HG03432 (cell line): Measurements from ENCODE around the gene LPXN.
A peak's percentile ranks its signal among the peaks of the same experiment; 100 is the strongest.

Experiments
- ATAC-seq: cut with Tn5 transposase; IDR thresholded peaks from one replicate; pipeline ENCODE4 v1.9.1; 2021; ENCODE audit warnings: mild to moderate bottlenecking, moderate library complexity; ENCODE audit not compliant: unreplicated experiment

The LPXN gene

GRCh38 chr11:58525037-58525614, 50.5 kb downstream of the LPXN start:
- ATAC-seq, result peak; percentile 89

GRCh38 chr11:58524232-58525036, 51.2 kb downstream of the LPXN start:
- ATAC-seq, result peak; percentile 44

- ATAC-seq, result peak; percentile 75
These were observed 61.8 kb downstream of the LPXN start for GRCh38 chr11:58513747-58514367.

DNA sequence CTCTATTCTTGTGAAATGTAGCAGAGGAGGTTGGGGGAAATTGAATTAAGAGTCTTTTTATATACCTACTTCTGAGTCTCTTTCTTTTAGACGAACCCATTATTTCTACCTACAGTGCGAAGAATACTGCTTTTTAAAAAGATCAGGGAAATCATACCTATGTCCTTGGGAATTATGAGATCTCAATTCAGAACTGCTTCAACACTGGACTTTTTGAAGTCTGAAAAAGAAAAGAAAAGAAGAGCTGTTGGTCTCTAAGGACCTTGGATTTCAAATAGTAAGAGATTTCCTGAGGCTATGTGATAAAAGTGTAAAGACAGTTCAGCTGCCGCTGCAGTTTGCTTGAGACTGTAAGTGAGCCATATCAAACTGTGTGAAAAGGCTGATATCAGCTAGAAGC, 64.0 kb downstream of the LPXN start:
- ATAC-seq, result no peak

DNA sequence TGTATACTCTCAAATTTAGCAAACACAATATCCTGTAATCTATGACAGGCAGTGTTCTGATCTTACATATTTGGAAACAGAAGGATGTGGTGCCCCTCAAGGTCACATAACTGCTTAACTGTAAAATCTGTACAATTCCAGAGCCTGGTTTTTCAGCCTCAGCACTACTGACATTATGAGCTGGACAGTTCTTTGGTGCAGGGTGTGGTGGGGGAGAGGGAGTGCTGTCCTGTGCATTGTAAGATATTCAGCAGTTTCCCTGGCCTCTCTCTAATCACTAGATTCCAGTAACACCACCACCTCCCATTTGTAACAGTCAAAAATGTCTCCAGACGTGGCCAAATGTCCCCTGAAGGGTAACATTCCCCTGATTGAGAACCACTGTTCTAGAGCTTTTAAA, 65.9 kb downstream of the LPXN start:
- no peak for ATAC-seq

DNA sequence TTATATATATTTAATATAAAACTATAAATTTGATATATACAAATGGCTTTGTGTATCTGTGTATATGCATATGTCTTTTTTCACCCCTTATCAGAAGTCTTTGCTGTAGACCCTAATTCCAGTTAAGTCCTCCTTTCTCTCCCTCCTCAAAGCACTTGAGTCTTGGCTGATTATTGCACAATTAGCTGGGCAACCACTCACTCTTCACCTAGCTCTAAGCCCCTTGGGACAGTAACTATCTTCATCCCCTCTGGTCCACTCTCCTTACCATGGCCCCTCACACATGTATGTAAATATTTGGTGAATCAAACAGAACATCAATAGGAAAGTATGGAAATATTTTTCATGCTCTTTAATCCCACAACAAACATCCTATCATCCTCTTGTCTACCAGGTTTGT, 66.8 kb downstream of the LPXN start:
- ATAC-seq, result no peak

DNA sequence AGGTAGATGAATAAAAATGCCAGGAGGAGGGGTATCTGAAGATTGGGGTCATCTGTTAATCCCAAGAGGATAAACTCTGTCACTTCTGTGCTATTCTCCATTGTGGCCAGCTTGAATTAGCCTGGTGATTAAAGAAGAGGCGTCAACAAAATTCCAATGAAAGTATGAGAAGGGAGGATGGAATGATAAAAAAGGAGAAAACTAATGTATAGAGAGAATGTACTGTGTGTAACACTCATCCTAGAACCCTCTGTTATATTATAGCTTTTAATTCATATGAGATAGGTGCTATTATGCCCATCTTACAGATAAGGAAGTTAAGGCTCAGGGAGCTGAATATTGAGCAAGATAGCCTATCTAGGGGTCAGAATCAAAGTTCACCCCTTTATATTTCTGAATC, 67.7 kb downstream of the LPXN start, which contains the start of gene OR5B21:
OR5B21 (minus strand) TSS at position 101 of the 400 bp plus-strand sequence; CDS start at position 101, 0 bp downstream.
- ATAC-seq, result no peak

GRCh38 chr11:58507355-58507754, 68.3 kb downstream of the LPXN start:
- ATAC-seq, result no peak

DNA sequence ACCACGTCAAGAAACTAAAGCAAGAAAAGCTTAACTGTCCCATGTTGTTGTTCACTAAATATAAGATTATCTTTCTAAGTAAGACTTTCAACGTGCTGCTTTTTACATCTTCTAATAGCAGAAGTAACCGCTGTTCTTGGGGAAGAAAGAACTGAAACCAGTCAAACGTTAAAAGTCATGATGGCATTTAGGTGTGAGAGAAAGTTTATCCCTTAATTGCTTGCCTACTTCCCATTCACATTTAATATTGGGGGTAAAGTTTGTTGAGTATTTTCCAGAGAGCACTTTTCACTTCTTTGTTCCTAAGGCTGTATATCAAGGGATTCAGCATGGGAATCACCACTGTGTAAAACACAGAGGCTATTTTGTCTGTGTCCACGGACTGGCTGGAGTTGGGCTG, 68.7 kb downstream of the LPXN start:
- peak; percentile 53 for ATAC-seq

- no peak for ATAC-seq
These were observed 69.8 kb downstream of the LPXN start for GRCh38 chr11:58505849-58506248.

DNA sequence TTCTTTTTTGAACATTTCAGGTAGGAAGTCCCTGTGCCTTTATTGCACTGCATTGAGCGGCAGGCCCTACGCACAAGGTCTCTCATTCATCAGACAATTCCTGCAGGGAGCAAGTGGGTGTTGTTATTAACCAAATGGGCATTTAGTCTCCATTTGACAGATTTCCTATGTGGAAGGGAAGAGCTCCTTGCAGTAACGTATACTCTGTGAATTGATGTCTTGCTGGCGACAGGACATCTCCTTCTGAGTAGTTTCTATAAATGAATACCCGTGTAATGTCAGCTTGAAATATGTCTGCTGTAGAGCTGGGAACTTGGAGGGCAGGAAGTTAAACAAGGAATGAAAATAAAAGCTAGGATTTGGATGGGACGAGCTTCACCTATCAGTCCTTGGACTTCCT, 71.4 kb downstream of the LPXN start:
- ATAC-seq, result no peak

DNA sequence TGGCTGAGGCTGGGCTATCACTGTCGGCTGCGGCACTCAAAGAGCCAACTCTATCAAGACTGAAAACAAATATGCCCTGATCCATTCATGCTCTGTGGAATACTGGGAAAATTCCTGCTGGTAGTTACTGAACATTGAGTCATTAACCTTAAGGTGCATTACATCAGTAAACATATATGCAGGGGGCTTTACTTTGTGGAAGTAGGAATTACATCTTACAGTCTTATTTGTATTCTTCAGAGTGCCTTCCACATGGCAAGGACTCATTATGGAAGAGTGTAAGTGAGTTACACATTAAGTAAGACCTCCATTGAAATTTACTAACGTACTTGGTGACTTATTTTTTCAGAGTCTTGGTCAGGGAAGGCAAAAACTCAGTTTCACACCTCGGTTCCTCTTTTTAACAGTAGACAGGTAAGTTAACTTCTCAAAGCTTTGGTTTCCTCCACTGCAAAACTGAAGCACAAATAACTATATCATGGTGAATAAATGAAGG, 72.2 kb downstream of the LPXN start:
- peak; percentile 97 for ATAC-seq

DNA sequence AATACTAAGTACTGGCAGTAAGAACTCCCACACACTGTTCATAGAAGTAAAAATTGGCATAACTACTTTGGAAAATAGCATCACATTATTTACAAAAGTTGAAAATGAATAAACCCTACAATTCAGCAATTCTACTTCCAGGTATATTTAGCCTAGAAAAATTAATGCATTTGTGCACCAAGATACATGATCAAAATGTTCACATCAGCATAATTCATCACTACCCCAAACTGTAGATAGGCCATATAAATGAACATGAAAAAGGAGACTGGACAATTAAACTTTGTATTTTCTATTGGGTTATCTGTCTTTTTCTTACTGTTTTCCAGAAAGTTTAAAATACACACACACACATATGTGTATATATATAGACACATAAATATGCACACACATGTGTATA, 73.7 kb downstream of the LPXN start:
- no peak for ATAC-seq

DNA sequence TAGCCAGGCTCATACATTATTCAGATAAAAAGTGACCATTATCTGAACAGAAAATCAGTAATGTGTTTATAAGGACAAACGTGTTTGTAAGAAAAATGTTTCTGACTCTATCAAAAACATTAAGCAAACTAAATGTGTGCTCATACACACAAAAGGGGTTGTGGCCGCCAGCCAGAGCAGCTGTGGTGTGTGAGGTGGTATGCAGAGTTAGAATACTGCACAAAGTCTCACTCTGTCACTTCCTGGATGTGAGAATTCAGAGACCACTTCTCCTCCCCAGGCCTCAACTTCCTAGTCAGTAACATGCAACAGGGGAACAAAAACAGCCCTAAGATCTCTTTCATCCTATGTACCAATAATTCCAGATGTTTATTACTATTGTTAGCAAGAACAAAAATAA, 77.2 kb downstream of the LPXN start:
- no peak for ATAC-seq

DNA sequence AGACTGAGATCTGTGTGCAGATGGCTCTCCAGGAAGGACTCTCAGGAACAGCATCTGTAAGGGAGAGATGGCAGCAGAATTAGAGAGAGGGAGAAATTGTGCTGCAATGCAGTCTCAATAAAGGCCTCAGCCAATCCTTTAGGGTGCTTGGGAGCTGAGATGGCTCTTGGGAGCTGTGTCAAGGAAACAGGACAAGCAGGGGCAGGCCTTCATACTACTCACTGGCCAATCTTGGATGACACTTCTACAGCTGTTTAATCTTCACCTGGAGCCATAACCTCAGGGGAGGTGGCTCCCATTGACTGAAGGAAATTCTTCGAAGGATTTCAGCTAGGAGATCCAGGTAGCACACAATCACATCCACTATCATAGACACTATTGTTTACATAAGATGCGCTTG, 77.7 kb downstream of the LPXN start:
- ATAC-seq, result no peak

- peak; percentile 71 for ATAC-seq
These were observed 79.8 kb downstream of the LPXN start for GRCh38 chr11:58495906-58496305.

GRCh38 chr11:58494101-58494500, 81.6 kb downstream of the LPXN start:
- no peak for ATAC-seq

- ATAC-seq, result no peak
These were observed 82.0 kb downstream of the LPXN start for GRCh38 chr11:58493676-58494075.

DNA sequence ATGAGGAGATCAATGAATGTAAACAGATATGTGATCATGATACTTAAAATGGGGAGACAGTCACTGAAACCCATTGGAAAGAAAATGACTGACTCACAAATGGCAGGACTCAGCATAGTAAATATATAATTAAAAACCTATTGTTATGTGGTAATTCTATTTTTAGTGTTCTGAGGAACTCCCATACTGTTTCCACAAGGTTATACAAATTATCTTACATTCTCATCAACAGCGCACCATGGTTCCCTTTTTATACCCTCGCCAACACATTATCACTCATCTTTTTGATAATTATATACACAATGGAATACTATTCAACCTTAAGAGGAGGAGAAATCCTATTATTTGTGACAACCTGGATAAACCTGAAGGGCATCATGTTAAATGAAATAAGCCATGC, 84.8 kb downstream of the LPXN start:
- ATAC-seq, result no peak

- ATAC-seq, result no peak
These were observed 88.5 kb downstream of the LPXN start for GRCh38 chr11:58487170-58487569.

- ATAC-seq, result no peak
These were observed 89.7 kb downstream of the LPXN start for GRCh38 chr11:58485961-58486360.
